ENCODE data around the gene HDAC6.

- TF ChIP-seq ZFX (CRISPR knock-in tag; IDR thresholded peaks at IDR 0.05; ENCODE audit: low read depth) (no peak), SIN3A (IDR thresholded peaks at IDR 0.05; ENCODE audit: borderline replicate concordance, low read depth, low read length) (no peak), SALL1 (CRISPR knock-in tag; IDR thresholded peaks at IDR 0.05) (no peak), ZHX2 (IDR thresholded peaks at IDR 0.05; ENCODE audit: low read depth) (no peak), ZHX2 (CRISPR knock-in tag; IDR thresholded peaks at IDR 0.05; ENCODE audit: borderline replicate concordance) (no peak), ELF3 (CRISPR knock-in tag; IDR thresholded peaks at IDR 0.05) (no peak), SRSF9 (IDR thresholded peaks at IDR 0.05; ENCODE audit: borderline replicate concordance, insufficient read depth, low read depth, low read length, poor library complexity, severe bottlenecking) (no peak), ZBTB42 (CRISPR knock-in tag; IDR thresholded peaks at IDR 0.05) (no peak), MAX (IDR thresholded peaks at IDR 0.05) (no peak)
- TF ChIP-seq, protein P1, sequence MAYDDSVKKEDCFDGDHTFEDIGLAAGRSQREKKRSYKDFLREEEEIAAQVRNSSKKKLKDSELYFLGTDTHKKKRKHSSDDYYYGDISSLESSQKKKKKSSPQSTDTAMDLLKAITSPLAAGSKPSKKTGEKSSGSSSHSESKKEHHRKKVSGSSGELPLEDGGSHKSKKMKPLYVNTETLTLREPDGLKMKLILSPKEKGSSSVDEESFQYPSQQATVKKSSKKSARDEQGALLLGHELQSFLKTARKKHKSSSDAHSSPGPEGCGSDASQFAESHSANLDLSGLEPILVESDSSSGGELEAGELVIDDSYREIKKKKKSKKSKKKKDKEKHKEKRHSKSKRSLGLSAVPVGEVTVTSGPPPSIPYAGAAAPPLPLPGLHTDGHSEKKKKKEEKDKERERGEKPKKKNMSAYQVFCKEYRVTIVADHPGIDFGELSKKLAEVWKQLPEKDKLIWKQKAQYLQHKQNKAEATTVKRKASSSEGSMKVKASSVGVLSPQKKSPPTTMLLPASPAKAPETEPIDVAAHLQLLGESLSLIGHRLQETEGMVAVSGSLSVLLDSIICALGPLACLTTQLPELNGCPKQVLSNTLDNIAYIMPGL (CRISPR knock-in tag; IDR thresholded peaks at IDR 0.05; ENCODE audit: borderline replicate concordance in 1 of 2, low read depth in 1 of 2), result no peak
These were observed 37.8 kb downstream of the HDAC6 start for GRCh38 chrX:48839686-48840085.

Measured in HepG2 (cell line).